ENCODE data around the gene MPO.

Gene MPO

DNA sequence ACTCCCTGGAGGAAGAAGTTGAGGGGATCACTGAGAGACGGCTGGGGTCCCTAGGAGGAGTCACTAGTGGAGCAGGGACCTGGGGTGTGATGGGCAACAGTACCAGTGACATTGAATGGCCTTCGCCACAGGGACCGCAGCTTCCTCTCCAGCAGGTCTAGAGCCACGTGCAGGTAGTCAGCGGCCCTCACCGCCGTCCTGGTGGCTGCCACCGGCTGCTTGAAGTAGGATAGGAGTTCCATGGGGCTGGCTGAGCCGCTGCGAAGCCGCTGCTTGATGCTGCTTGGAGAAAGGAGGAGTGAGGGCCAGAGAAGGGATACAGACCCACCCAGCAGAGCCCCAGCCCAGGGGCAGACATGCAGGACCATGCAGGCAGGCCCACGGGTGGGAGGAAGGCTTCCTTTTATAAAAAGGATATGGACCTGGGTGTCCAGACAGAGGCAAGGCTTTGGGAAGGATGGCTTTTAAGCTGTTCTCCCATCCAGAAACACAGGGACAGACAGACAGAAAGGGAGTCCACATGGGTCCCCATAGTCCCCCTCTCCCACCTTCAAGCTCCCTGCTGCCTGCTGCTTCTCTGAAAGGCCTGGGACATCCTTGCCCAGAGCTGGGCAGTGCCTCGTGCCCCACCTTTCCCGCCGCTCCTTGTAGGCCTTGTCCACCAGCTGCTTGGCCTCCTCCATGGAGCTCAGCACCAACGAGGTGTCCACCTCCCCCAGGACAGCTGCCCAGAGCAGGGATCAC is 827 bp downstream of the MPO start:
- no peak for DNase-seq (ENCODE audit: low spot score)

DNA sequence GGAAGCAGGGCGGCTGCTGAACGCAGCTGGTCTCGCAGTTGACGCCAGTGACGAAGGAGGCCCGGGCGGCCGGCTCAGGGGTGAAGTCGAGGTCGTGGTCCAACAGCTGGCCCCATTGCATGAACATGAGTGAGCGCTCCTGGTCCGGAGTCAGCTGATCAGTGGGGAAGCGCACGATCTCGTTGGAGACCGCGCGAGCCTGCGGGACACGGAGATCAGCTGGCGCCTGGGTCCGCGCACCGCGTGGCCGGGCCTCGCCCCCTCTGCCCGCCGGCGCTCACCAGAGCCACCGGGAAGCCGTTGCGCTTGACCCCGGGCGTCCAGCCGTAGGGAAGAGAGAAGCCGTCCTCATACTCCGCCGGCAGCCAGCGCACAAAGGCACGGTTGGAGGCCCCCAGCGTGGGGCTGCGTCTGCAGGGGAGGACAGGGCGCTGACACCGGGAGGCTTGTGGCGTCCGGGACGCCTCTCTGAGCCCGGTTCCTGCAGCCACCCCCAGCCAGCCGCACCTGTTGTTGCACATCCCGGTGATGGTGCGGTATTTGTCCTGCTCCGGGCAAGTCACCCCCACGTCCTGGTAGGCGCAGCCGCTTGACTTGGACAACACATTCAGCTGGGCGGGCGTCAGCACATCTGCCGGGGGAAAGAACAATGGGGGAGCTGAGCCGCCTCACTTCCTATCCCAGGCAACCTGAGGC is 1.6 kb downstream of the MPO start:
- no peak for DNase-seq (ENCODE audit: low spot score)

DNA sequence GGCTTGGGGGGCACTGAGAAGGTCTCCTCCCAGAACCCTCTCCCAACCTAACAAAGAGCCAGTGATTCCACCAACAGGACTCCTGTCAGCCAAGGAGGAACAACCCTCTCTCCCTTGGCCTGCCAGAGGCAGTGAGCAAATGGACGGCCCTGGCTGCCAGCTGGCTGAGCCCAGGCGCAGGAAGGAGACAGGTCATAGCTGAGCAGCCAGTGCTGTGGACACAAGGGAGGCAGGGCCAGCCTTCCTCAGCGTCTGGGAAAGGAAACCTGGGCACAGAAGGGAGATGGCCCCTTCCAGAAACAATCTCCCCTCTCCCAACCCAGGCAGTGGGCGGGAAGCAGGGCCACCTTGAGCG is 2.1 kb downstream of the MPO start:
- no peak for DNase-seq (ENCODE audit: low spot score)

DNA sequence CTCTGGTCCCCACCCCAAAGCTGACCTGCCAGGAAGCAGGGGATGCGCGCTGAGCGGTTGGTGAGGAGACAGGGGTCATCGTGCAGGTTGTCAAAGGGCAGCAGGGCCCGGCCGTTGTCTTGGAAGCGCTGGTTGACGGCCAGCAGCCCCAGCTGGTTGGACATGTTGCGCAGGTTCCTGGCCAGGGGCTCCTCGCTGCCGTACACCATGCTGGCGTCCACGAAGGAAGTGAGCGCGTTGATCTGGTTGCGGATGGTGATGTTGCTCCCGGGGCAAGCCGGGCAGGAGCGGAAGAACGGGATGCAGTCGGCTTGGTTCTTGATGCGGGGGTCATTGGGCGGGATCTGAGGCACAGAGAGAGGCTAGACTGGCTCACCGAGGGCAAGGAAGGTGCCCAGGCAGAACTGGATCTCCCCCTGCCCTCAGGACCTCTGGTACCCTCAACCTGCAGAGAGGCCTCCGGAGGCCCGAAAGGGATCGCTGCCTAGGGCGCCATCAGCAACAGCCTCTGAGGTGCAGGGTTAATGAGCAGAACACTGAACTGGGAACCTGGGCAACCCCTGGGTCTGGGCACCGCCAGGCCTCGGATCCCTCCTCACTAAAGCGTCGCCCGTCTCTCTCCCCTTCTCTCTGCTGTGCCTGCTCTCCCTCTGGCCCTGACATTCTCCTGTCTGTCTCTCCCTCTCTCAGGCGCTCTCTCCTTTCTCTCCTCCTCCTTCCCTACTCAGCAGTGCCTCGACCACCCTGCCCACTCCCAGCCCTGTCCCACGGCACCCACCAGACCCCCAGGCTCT is 2.7 kb downstream of the MPO start:
- DNase-seq (ENCODE audit: low spot score): no peak

DNA sequence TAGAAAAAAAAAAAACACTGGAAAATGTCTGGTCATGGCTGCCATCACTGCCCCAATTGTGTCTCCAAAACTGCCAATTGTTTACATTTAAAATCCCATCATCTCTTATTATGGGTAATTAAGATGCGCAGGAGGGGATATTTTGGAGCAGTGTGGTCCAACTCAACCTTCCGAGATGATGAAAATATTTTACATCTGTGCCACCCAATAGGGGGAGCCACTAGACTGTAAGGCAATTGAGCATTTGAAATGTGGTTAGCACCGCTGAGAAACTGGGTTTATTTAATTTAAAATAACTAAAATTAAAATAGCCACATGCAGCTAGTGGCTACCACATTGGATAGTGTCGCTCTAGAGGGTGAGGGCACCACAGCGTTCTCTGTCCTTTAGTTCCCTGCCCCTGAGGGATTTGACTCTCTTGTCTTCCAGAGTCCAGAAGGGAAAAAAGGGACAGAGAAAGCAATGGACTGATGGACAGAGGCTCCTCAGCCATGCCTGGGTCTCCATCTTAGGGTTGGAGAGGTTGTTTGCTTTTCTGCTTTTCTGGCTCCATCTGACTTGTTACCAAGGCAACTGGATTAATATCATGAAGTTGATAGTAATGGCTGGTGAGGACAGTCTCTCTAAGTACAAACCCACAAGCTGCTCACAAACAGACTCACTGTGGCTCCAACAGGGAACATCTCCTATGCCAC is 3.5 kb downstream of the MPO start:
- peak; percentile 11 for DNase-seq (ENCODE audit: low spot score)

DNA sequence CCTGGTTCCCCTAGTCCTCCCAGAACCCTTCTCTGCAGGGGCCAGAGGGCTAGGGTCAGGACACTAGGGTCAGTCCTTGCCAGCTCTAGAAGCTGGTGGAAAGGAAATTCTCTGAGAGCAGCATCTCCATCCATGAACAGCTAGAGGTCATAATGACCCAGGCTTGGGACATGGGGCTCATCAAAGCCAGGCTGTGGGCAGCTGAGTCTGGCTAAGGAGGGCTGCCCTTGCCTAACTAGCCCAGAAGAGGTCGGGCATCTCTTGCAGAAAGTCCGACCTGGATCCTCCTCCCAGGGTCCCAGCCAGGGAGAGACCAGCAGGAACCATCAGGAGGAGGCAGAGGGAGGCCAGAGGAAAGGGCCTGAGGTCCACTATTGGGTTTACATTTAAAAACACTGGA is 4.3 kb downstream of the MPO start:
- DNase-seq (ENCODE audit: low spot score): no peak

DNA sequence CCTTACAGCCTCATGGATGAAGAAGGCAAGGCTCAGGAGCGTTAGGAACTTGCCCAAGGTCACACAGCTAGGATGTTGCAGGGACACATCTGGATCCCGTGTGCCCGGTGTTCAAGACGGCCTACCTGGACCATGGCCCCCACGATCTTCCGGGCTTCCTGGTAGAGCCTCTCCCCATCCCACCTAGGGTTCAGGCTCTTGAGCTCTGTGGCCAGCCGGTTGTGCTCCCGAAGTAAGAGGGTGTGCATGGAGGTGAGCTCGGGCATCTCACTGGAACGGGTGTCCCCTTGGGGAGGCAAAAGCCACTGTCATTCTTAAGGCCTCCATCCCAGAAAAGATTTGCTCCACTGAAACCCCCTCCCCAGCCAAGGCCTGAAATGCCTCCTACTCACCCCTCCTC is 5.3 kb downstream of the MPO start:
- no peak for DNase-seq (ENCODE audit: low spot score)

DNA sequence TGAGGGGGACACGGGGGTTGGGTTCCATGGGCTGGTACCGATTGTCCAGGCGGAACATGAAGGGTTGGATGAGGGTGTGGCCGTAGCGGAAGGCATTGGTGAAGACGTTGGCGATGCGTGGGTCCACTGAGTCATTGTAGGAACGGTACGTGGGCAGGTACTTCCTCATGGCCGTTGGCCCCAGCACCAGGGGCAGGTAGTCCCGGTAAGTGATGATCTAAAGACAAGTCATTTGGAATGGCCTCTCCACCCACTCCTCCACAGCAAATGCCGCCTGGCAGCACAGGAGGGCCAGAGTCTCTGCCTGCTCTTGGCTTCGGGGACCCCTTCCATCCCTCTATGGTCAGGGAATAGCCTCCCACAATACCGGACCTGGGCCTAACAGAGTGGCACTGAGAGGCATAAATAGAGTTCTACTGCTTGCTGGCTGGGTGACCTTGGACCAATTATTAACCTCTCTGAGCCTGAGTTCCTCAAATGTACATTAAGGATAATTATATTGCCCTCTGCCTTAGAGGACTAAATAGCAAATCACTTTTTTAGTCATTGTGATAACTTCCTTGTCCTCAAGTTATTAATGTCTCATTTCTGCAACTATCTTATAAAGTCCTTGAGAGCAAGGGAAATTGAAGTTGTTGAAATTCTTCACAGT is 7.2 kb downstream of the MPO start:
- no peak for DNase-seq (ENCODE audit: low spot score)

DNA sequence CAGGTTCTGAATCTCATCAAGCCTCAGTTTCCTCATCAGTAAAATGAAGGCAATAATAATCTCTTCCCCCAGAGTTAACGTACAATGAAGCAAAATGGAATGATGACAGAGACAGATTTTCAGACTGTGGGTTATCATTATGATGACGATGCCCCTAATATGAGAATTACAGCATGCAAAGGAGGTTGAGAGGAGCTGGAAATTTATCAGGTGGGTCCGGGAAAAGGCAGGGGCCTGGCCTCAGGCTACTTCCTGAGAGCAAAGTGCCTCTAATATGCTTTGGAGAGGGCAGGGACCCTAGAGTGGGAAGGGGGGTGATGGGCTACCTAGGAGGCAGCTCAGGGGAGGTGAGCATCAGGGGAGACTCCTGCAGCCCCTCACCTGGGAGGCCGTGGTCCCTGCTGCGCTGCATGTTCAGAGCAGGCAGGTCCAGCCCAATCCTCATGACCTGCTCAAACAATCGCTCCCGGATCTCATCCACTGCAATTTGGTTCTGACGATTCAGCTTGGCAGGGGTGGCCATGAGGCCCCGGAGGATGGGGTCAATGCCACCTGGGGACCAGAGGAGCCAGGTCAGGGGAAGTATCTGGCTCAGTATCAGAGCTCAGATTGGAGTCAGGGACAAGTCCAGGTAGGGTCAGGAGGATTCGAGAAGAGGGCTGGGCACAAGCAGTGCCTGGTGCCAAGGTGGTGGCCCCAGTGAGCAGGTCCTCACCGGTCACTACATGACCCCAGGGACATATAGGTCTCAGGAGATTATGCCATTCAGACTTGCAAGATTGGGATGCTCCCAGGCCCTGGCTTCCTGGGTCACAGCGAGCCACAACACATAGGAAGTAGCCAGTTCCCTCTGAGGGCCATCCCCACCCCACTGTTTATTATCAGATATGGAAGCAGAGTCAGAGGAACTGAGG is 8.1 kb downstream of the MPO start:
- no peak for DNase-seq (ENCODE audit: low spot score)

DNA sequence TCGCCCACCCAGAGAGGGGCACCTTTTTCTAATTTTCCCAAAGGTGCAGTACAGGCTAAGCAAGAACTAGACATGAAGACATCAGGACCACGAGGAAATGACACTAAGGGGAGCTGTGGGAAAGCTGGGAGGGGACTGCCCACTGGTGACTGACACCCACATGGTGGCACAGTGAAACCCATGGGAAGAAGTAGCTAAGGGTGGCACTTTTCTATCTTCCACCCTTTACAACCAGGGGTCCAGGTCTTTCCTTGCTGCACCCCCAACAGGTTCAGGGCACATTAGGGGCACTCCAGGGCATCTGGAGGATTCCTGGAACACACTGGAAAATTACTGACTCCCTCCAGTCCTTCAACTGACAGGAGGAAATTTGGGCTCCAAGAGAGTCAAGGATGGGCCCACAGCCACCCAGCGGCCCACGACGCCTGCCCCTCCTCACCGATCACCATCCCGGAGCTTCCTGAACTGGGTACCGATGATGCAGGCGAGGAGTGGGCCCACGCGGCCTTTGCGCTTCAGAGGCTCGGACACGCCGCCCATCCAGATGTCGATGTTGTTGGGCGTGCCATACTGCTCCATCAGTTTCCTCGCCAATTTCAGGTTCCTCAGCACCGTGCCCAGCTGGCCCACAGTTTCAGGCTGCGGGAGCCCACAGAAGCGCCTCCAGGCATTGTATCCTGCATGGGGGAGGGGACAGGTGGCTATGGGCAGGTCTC is 9.4 kb downstream of the MPO start:
- DNase-seq (ENCODE audit: low spot score): no peak

DNA sequence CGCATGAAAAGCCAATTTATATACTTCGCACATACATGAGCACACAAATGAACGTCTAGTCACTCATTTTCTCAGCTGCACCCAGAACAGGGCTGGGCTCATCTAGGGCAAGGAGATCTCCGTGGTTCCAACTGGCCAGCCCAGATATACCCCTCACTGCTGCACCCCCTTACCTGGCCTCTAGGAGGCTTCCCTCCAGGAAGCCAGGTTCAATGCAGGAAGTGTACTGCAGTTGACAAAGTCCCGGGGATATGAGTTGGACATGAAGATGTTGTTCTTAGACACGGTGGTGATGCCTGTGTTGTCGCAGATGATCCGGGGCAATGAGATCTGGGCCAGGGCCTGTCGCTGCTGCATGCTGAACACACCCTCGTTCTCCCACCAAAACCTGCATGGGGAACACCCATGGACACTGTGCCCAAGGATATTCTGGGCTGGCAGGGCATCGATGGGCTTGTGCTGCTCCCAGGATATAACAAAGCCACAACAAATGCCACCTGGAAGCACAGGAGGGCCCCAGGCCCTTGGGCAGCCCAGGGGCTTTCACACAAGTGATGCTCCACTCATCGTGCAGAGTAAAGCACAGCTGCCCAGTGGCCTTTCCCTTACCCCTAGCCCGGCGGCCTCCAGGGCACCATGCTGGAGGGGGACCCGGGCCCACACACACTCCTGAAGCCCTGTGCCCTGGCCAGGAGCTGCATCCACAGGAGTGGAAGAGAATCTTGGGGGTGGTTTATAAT is 10.1 kb downstream of the MPO start:
- DNase-seq (ENCODE audit: low spot score): no peak

DNA sequence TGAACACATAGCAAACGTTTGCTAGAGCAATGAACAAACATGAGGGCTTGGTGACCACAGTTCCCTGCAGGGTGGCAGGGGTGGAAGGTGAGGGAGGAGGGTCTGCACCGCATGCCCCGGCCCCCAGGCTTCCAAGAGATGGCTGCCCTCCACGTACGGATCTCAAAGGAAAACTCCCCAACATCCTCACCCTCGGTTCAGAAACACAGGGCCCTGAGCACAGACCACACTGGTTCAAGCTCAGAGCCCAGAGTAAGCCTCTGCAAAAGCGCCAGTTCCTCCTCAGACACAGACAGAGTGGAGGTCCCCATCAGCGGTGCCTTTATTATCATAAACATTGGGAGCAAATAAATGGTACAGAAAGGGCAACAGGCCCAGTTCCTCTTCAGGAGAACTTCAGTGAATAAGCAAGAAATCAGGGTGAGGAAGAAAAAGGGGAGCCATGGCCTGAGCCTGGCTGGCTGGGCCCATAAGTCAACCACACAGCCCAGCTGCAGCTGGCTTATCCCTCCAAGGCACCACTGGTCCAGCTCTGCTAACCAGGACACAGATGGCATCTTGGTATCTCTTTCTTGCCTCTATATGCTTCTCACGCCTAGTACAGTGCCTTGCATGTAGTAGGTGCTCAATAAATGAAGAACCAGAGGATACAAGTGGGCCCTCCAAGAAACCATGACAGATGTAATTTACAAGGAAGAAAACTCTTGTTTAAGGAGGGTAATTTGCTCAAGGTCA is 11.0 kb downstream of the MPO start:
- no peak for DNase-seq (ENCODE audit: low spot score)

DNA sequence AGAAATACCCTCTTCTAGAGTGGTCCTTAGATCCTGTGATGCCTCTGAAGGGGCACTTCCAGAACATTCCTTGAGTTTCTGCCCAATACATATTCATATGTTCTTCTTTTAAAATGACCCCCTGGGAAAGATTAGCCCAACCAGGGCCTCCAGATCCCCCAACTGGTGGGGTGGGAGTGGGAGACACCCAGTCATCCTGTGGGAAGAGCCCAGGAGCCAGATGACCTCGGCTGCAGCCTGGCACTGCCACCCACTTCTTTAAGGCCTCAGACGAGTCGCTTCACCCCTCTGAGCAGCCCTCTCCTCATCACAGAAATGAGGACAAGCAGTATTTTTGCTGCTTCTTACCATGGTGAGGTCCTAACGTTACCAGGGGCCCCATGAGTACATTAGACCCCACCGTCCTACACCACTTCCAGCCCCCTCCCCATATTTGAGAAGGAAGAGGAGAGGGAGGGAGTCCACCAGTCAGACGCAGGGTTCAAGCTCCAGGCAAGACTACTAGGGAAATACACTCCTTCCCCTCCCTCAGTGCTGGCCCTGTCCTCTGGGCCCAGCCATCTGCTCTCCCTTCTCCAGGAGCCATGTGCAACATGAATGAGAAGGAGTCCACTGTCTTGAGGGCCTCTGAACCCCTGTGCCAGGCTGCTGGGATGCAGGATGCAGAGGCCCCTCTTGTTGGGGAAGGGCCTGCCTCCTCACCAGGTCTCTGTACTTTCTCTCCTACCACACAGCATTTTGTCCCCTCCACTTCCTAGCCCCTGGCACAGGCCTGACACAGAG is 11.8 kb downstream of the MPO start:
- DNase-seq (ENCODE audit: low spot score): no peak

DNA sequence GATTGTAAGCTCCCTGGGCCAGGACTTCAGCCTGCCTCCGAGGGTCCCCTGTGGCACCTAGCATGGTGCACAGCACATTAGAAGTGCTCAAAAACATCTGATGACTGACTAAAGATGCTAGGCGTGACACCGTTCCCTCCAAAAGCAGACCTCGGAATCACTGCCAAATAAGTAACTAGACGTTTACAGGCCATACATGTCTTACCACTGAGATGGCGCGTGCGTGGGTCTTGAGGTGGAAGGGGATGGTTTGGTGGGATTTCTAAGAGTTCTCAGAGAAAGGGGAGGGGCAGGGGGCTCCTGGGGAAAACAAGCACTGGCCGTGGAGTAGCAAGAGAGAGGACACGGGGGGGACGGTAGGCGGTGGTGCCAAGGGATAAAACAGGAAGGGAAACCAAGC is 12.4 kb downstream of the MPO start:
- DNase-seq (ENCODE audit: low spot score): no peak

DNA sequence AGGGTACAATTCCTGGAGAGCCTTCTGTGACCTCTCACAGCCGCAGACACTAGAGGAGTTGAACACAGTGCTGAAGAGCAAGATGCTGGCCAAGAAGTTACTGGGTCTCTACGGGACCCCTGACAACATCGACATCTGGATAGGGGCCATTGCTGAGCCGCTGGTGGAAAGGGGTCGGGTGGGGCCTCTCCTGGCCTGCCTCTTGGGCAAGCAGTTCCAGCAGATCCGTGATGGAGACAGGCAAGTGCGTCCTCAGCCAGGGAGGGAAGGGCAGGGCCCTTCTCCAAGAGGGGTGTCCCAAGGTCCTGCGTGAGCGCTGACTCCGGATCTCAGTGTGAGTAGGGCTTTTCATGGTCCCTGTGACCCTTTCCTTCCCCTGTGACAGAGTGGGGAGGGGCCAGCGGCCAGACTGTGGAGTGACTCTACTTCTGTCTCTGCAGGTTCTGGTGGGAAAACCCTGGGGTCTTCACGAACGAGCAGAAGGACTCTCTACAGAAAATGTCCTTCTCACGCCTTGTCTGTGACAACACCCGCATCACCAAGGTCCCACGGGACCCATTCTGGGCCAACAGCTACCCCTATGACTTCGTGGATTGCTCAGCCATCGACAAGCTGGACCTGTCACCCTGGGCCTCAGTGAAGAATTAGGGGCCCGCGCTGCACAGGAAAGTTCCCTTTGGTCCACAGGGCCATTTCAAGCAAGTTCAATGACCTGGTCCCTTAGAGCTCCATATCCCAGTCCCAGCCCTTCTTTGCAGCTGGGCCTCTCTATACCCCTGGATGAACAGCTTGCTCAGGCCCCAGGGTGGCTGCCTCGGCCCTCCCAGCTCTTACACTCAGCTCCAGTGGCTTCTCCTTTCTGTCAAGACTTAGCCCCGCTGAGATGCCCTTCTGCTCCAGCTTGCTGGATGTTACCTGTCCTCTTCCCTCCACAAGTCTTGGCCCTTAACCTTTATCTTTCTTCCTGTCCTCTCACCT is 13.1 kb downstream of the MPO start:
- no peak for DNase-seq (ENCODE audit: low spot score)

DNA sequence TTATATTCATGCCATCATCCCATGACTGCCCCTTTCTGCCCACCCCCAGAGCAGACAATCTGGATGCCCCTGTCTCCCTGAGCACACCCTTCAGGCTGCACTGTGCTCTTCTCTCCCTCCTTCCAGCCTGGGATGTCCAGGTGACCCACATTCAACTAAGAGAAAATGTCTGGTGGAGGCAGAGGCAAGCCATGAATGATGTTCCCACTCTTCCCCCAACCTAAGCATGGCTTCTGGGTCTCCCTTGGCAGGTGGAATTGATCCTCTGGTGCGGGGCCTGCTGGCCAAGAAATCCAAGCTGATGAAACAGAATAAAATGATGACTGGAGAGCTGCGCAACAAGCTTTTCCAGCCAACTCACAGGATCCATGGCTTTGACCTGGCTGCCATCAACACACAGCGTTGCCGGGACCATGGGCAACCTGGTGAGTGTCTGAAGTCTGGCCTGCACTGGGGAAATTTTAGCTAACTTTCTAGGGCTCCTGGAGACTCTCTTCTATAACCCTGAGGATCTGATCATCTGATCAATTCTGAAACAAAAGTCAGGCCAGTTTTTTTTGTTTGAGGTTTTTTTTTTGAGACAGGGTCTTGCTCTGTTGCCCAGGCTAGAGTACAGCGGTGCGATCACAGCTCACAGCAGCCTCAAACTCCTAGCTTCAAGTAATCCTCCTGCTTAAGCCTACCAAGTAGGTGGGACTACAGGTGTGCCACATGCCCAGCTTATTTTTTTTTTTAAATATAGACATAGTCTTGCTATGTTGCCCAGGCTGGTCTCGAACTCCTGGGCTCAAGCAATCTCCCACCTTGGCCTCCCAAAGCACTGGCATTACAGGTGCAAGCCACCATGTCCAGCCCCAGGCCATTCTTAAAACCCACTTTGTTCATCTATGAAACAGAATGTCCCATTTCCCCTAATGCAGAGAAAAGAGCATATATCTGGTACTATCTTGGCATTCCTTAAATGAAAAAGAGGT is 14.5 kb downstream of the MPO start:
- DNase-seq (ENCODE audit: low spot score): no peak
